LHCN-M2 (cell line): ENCODE measurements around the gene FIGLA. TPM values are rescaled to one million over a fixed set of nuclear protein-coding genes. Genes with fewer than 3 reads are reported as not detected.

Experiments
- DNase-seq: peaks from one replicate; pipeline ENCODE4 v3.0.0-alpha.2; 2012; ENCODE audit warnings: low read depth
- total RNA-seq: library from RNA; depleted of rRNA; stranded (reverse); fragments of >200 nt; gene quantifications from 2 replicates; pipeline ENCODE4 v1.2.3, GENCODE V29; 2014

The FIGLA gene
- total RNA-seq, 1 experiment from 2014 or later = not detected

- DNase-seq = no peak
These were observed 15.3 kb downstream of the FIGLA start for GRCh38 chr2:70775141-70775540.

GRCh38 chr2:70772486-70773155 is 17.8 kb downstream of the FIGLA start:
- DNase-seq = no peak

- DNase-seq = no peak
These were observed 19.0 kb downstream of the FIGLA start for GRCh38 chr2:70771446-70771845.

GRCh38 chr2:70769450-70769849 is 21.0 kb downstream of the FIGLA start:
- no peak for DNase-seq

GRCh38 chr2:70768590-70769085 is 21.8 kb downstream of the FIGLA start:
- DNase-seq = no peak

GRCh38 chr2:70767699-70768589 is 22.5 kb downstream of the FIGLA start, which contains the start of gene ADD2:
Gene ADD2, minus strand, starts transcription at chr2:70768200. Its CDS starts 61,792 bp downstream, at chr2:70706408.
- no peak for DNase-seq

- DNase-seq = no peak
These were observed 23.3 kb downstream of the FIGLA start for GRCh38 chr2:70767079-70767698.

- DNase-seq = no peak
These were observed 23.9 kb downstream of the FIGLA start for GRCh38 chr2:70766357-70767078.

- DNase-seq = no peak
These were observed 24.9 kb downstream of the FIGLA start for GRCh38 chr2:70765507-70765906.

- DNase-seq = no peak
These were observed 31.0 kb downstream of the FIGLA start for GRCh38 chr2:70759446-70759845.

- DNase-seq = no peak
These were observed 32.5 kb downstream of the FIGLA start for GRCh38 chr2:70757966-70758365.

- no peak for DNase-seq
These were observed 33.1 kb downstream of the FIGLA start for GRCh38 chr2:70757360-70757759.

- DNase-seq = no peak
These were observed 34.3 kb downstream of the FIGLA start for GRCh38 chr2:70756128-70756527.

GRCh38 chr2:70753902-70754301 is 36.5 kb downstream of the FIGLA start:
- DNase-seq = no peak

GRCh38 chr2:70753031-70753430 is 37.4 kb downstream of the FIGLA start:
- no peak for DNase-seq

GRCh38 chr2:70752396-70752795 is 38.0 kb downstream of the FIGLA start:
- DNase-seq = no peak

- no peak for DNase-seq
These were observed 38.6 kb downstream of the FIGLA start for GRCh38 chr2:70751881-70752280.

- no peak for DNase-seq
These were observed 40.1 kb downstream of the FIGLA start for GRCh38 chr2:70750320-70750719.

GRCh38 chr2:70748002-70748784 is 42.2 kb downstream of the FIGLA start:
- no peak for DNase-seq

GRCh38 chr2:70747284-70747683 is 43.2 kb downstream of the FIGLA start:
- DNase-seq = no peak
